Caco-2 (cell line): ENCODE data around the gene NTRK2. TPM values are rescaled to one million over a fixed set of nuclear protein-coding genes. Genes with fewer than 3 reads are reported as not detected.

Source experiments
- BruUV-seq: library from RNA; stranded (reverse); fragments of 400-500 nt; replicated peaks from 2 replicates; lab custom pipeline; 2021; lab: Mats Ljungman, UMichigan
- CTCF ChIA-PET: fragments of 300-600 bp; sonication (Branson Sonifier 250); formaldehyde crosslinking; loops from one replicate; lab custom pipeline; 2022; ENCODE audit warnings: antibody characterized with exemption; lab: Charles Lee
- POLR2A ChIA-PET: fragments of 300-600 bp; sonication (Branson Sonifier 250); formaldehyde crosslinking; loops from one replicate; lab custom pipeline; 2022; ENCODE audit warnings: antibody characterized with exemption; lab: Charles Lee
- DNase-seq, 2 experiments: peaks; one replicate each; pipeline versions ENCODE4 v3.0.0 to v3.0.0-alpha.2; 2020 to 2022
- H3K27me3 ChIP-seq: replicated peaks from 2 replicates; pipeline ENCODE4 v1.6.0; 2011; ENCODE audit warnings: low read length; ENCODE audit not compliant: control insufficient read depth, insufficient read depth
- H3K36me3 ChIP-seq: 2 replicates; pipeline ENCODE4 v1.5.1; 2011; ENCODE audit warnings: low read length; ENCODE audit not compliant: control insufficient read depth, insufficient read depth
- H3K4me1 ChIP-seq: fragments of 250-450 bp; sonication (Bioruptor Pico); 2 replicates; pipeline ENCODE4 v1.5.1; 2020; ENCODE audit warnings: mild to moderate bottlenecking
- H3K4me3 ChIP-seq: 2 replicates; pipeline ENCODE4 v1.5.1; 2011; ENCODE audit warnings: low read depth, mild to moderate bottlenecking, control low read depth, low read length
- H3K9me3 ChIP-seq: fragments of 250-450 bp; sonication (Bioruptor Pico); 2 replicates; pipeline ENCODE4 v1.5.1; 2020; ENCODE audit warnings: mild to moderate bottlenecking, moderate library complexity
- H3K27ac Mint-ChIP-seq: one replicate; pipeline ENCODE4 v1.8.0; 2022; ENCODE audit warnings: mixed read lengths; ENCODE audit not compliant: unreplicated experiment
- H3K27me3 Mint-ChIP-seq: one replicate; pipeline ENCODE4 v1.8.0; 2022; ENCODE audit warnings: mixed read lengths; ENCODE audit not compliant: insufficient read depth, unreplicated experiment
- H3K36me3 Mint-ChIP-seq: one replicate; pipeline ENCODE4 v1.8.0; 2022; ENCODE audit warnings: mild to moderate bottlenecking, mixed read lengths; ENCODE audit not compliant: insufficient read depth, unreplicated experiment
- H3K4me1 Mint-ChIP-seq: one replicate; pipeline ENCODE4 v1.8.0; 2022; ENCODE audit warnings: low read depth, mixed read lengths; ENCODE audit not compliant: unreplicated experiment
- H3K4me3 Mint-ChIP-seq: one replicate; pipeline ENCODE4 v1.8.0; 2022; ENCODE audit warnings: mild to moderate bottlenecking, moderate library complexity, mixed read lengths; ENCODE audit not compliant: unreplicated experiment
- H3K9me3 Mint-ChIP-seq: one replicate; pipeline ENCODE4 v1.8.0; 2022; ENCODE audit warnings: mixed read lengths; ENCODE audit not compliant: unreplicated experiment
- CTCF ChIP-seq, 2 experiments: fragments of 200-600 bp in 1 of 2; IDR thresholded peaks; 1 replicate in 1 of 2; 2 replicates in 1 of 2; pipeline versions ENCODE4 v1.5.1 to v1.8.0; 2011 to 2022; ENCODE audit warnings: antibody characterized with exemption in 1 of 2, control low read depth in 1 of 2, inconsistent platforms in 1 of 2, low read depth in 1 of 2, low read length in 1 of 2, mild to moderate bottlenecking in 1 of 2, moderate library complexity in 1 of 2; ENCODE audit not compliant: insufficient read depth in 1 of 2, severe bottlenecking in 1 of 2, unreplicated experiment in 1 of 2
- intact Hi-C: fragments of 100-400 bp; cut with micrococcal nuclease; formaldehyde crosslinking; loops from one replicate; pipeline ENCODE4 v1.10.0; 2022; ENCODE audit not compliant: unreplicated experiment
- total RNA-seq: library from RNA; stranded (reverse); gene quantifications from 2 replicates; pipeline ENCODE4 v1.2.3, GENCODE V29; 2022

Gene NTRK2
- total RNA-seq, 1 experiment from 2014 or later, result not detected

GRCh38 chr9:84999788-85000187, 330.3 kb downstream of the NTRK2 start:
- no peak overlapping the region for H3K27ac Mint-ChIP-seq
- TF ChIP-seq CTCF (IDR thresholded peaks at IDR 0.05; ENCODE audit: insufficient read depth in 1 of 2, low read depth in 1 of 2, low read length in 1 of 2, severe bottlenecking in 1 of 2, unreplicated experiment in 1 of 2), result no peak
- Histone ChIP-seq H3K9me3 (no peaks in the 10 kb centered on the region), H3K27me3 (no peaks in the 10 kb centered on the region), H3K4me3 (no peak overlapping the region), H3K36me3 (no peaks in the 10 kb centered on the region), H3K4me1 (no peaks in the 10 kb centered on the region)
- no peaks in the 10 kb centered on the region for H3K27me3 Mint-ChIP-seq
- ChIA-PET POLR2A (no interaction called here), CTCF (no interaction called here)
- H3K4me1 Mint-ChIP-seq, result no peaks in the 10 kb centered on the region
- no peak overlapping the region for H3K4me3 Mint-ChIP-seq
- H3K36me3 Mint-ChIP-seq, result no peaks in the 10 kb centered on the region
- intact Hi-C loops, result no loop called here
- H3K9me3 Mint-ChIP-seq, result no peaks in the 10 kb centered on the region
- DNase-seq, result no peak
- no TSS peak for BruUV-seq

DNA sequence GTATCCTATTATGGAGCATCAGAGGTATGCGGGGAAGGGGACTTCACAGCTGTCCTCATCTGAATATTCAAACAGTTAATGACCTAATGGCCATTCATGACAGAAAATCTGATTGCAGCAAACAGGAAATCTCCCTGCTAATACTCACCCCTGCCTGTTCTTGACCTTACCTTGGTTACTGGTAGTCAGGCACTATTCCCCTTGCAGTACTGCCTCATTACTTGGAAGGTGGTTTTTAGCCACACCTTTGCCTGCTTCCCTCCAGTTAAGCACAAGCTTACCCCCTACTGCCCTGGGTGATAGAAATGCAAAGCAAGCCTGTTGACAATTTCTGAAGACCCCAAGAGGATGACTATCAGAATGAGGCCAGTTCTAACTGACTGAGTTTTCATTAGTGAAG, 332.4 kb downstream of the NTRK2 start:
- BruUV-seq, result no TSS peak
- Histone ChIP-seq H3K9me3 (no peaks in the 10 kb centered on the region), H3K4me3 (no peak overlapping the region), H3K4me1 (no peaks in the 10 kb centered on the region), H3K27me3 (no peaks in the 10 kb centered on the region), H3K36me3 (no peaks in the 10 kb centered on the region)
- Mint-ChIP-seq H3K4me1 (no peaks in the 10 kb centered on the region), H3K27ac (no peak overlapping the region), H3K9me3 (no peaks in the 10 kb centered on the region), H3K27me3 (no peaks in the 10 kb centered on the region), H3K36me3 (no peaks in the 10 kb centered on the region), H3K4me3 (no peak overlapping the region)
- CTCF ChIA-PET, result no interaction called here
- DNase-seq, result no peak
- POLR2A ChIA-PET, result no interaction called here
- TF ChIP-seq CTCF (IDR thresholded peaks at IDR 0.05; ENCODE audit: insufficient read depth in 1 of 2, low read depth in 1 of 2, low read length in 1 of 2, severe bottlenecking in 1 of 2, unreplicated experiment in 1 of 2), result no peak
- intact Hi-C loops, result no loop called here

GRCh38 chr9:85004818-85005413, 335.4 kb downstream of the NTRK2 start:
- Mint-ChIP-seq H3K4me3 (no peak overlapping the region), H3K4me1 (no peaks in the 10 kb centered on the region), H3K27ac (no peak overlapping the region), H3K27me3 (no peaks in the 10 kb centered on the region), H3K36me3 (no peaks in the 10 kb centered on the region), H3K9me3 (no peaks in the 10 kb centered on the region)
- no peak for DNase-seq
- no TSS peak for BruUV-seq
- intact Hi-C loops, result no loop called here
- TF ChIP-seq CTCF (IDR thresholded peaks at IDR 0.05; ENCODE audit: insufficient read depth in 1 of 2, low read depth in 1 of 2, low read length in 1 of 2, severe bottlenecking in 1 of 2, unreplicated experiment in 1 of 2), result no peak
- ChIA-PET POLR2A (no interaction called here), CTCF (no interaction called here)
- no peaks in the 10 kb centered on the region for H3K4me1 ChIP-seq
- H3K4me3 ChIP-seq, result no peak overlapping the region
- H3K9me3 ChIP-seq, result no peaks in the 10 kb centered on the region
- no peaks in the 10 kb centered on the region for H3K27me3 ChIP-seq
- no peaks in the 10 kb centered on the region for H3K36me3 ChIP-seq
